SK-N-SH treated with all-trans-retinoic acid at 6 μM for 48 hours (cell line): ENCODE results near the gene CTAGE1.

Experiments used
- BACH2 ChIP-seq: fragments of 250-450 bp; sonication (Bioruptor Pico); IDR thresholded peaks from 2 replicates; pipeline ENCODE4 v1.9.0; 2021; ENCODE audit warnings: mild to moderate bottlenecking, borderline replicate concordance
- CREB5 ChIP-seq: fragments of 250-450 bp; sonication (Bioruptor Pico); IDR thresholded peaks from 2 replicates; pipeline ENCODE4 v1.5.1; 2020; ENCODE audit warnings: low read depth, mild to moderate bottlenecking, moderate library complexity
- CSRNP3 ChIP-seq: fragments of 250-450 bp; sonication (Bioruptor Pico); IDR thresholded peaks from 2 replicates; pipeline ENCODE4 v1.5.1; 2021; ENCODE audit warnings: mild to moderate bottlenecking, moderate library complexity
- PATZ1 ChIP-seq: fragments of 250-450 bp; sonication (Bioruptor Pico); IDR thresholded peaks from 2 replicates; pipeline ENCODE4 v1.8.0; 2020; ENCODE audit warnings: mild to moderate bottlenecking, moderate library complexity, borderline replicate concordance
- POU6F1 ChIP-seq: fragments of 250-450 bp; sonication (Bioruptor Pico); IDR thresholded peaks from 2 replicates; pipeline ENCODE4 v1.8.0; 2021; ENCODE audit warnings: low read depth, mild to moderate bottlenecking, moderate library complexity, borderline replicate concordance
- RARB ChIP-seq: fragments of 250-450 bp; sonication (Bioruptor Pico); IDR thresholded peaks from 2 replicates; pipeline ENCODE4 v1.8.0; 2021; ENCODE audit warnings: mild to moderate bottlenecking, moderate library complexity
- TOX ChIP-seq: fragments of 250-450 bp; sonication (Bioruptor Pico); IDR thresholded peaks from 2 replicates; pipeline ENCODE4 v1.8.0; 2021; ENCODE audit warnings: mild to moderate bottlenecking, moderate library complexity, borderline replicate concordance
- TSHZ2 ChIP-seq: fragments of 250-450 bp; sonication (Bioruptor Pico); IDR thresholded peaks from 2 replicates; pipeline ENCODE4 v1.5.0; 2020; ENCODE audit warnings: mild to moderate bottlenecking, moderate library complexity
- ZFP3 ChIP-seq: fragments of 250-450 bp; sonication (Bioruptor Pico); IDR thresholded peaks from 2 replicates; pipeline ENCODE4 v1.5.0; 2020; ENCODE audit warnings: mild to moderate bottlenecking, moderate library complexity
- ZFP30 ChIP-seq: fragments of 450-650 bp; formaldehyde crosslinking; IDR thresholded peaks from 2 replicates; pipeline ENCODE4 v1.5.0; 2022; ENCODE audit warnings: mild to moderate bottlenecking, moderate library complexity

GRCh38 chr18:22424565-22424963, 6.8 kb upstream of the CTAGE1 start:
- TF ChIP-seq BACH2, result no peak
- TF ChIP-seq CREB5 (CRISPR knock-in tag), result no peak
- no peak for TF ChIP-seq CSRNP3
- no peak for TF ChIP-seq RARB (CRISPR knock-in tag)
- no peak for TF ChIP-seq PATZ1 (CRISPR knock-in tag)
- no peak for TF ChIP-seq TSHZ2 (CRISPR knock-in tag)
- TF ChIP-seq ZFP30, result no peak
- TF ChIP-seq POU6F1 (CRISPR knock-in tag), result no peak
- no peak for TF ChIP-seq ZFP3 (CRISPR knock-in tag)
- no peak for TF ChIP-seq TOX (CRISPR knock-in tag)
